Middle frontal gyrus (tissue), 1 donor: Measurements from ENCODE around the gene SYDE2.
"Not testable (repeated sequence)": the region's sequence is repeated elsewhere in the genome, so short reads cannot be mapped to it uniquely, and the experiment has no call there.

Experiments used
- DNase-seq: peaks from one replicate; pipeline ENCODE4 v3.0.0-alpha.2; 2015; ENCODE audit warnings: low spot score; ENCODE audit errors: extremely low spot score

Gene SYDE2

DNA sequence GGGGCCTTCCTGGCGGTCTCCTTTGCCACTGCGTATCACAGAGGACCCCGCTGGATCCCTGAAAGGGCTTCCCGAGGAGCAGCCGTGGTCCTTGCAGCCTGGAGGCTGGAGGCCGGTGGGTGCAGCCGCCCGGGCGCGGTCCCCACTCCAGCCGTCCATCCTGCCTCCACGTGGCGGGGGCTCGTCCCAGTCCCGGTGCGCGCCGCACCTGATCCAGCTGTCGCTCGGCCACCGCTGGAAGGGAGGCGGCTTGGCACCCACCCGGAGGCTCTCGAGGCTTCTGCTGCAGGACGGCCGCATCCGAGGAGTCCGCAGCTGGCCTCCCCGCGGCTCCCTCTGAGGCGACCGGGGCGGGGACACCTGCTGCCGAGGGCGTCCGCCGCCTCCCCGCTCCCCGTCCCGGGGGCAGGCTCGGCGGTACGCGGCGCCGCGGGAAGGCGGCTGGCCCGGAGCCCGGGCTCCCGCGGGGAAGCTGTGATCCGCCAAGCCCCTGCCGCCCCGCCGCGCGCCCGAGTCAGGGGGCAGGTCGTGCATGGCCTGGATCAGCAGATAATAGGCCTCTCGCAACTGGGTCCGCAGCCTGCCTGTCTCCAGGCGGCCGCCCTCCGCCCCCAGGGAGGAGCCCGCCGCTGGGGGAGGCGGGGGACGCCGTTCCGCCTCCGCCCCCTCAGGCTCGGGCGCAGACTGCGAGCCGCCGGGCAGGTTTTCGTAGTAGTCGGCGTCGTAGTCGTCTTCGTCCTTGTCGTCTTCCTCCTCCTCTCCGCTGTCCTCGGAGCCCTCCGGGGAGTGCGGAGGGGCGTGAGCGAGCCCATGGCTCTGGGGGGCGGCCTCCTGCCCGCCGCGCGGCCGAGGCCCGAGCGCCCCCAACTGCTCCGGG lies at the start of gene SYDE2:
Gene SYDE2, minus strand, starts transcription at position 554 of the 877 bp plus-strand sequence. Its CDS starts 20 bp downstream, at position 534.
- DNase-seq = no peak

- DNase-seq = not testable (repeated sequence)
These were observed 48.2 kb upstream of the SYDE2 start for GRCh38 chr1:85249042-85249441.

DNA sequence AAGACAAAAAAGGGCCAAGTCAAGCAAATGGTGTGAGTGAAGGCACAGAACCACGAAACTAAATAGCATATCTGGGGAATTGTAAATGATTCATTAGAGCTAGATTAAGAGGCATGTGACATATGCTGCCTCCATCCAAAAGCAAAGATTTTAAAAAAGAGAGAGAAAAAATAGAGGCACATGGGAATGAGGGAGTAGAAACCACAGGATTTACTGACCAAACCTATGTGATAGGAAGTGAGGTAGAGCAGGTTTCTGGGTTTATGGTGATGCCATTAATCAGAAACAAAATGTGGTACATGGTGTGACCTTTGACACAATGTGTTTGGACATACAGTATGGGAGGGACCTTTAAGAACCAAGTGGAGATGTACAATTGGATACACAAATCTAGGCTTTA lies 45.1 kb upstream of the SYDE2 start:
- no peak for DNase-seq

- DNase-seq = no peak
These were observed 44.6 kb upstream of the SYDE2 start for GRCh38 chr1:85245456-85245855.

DNA sequence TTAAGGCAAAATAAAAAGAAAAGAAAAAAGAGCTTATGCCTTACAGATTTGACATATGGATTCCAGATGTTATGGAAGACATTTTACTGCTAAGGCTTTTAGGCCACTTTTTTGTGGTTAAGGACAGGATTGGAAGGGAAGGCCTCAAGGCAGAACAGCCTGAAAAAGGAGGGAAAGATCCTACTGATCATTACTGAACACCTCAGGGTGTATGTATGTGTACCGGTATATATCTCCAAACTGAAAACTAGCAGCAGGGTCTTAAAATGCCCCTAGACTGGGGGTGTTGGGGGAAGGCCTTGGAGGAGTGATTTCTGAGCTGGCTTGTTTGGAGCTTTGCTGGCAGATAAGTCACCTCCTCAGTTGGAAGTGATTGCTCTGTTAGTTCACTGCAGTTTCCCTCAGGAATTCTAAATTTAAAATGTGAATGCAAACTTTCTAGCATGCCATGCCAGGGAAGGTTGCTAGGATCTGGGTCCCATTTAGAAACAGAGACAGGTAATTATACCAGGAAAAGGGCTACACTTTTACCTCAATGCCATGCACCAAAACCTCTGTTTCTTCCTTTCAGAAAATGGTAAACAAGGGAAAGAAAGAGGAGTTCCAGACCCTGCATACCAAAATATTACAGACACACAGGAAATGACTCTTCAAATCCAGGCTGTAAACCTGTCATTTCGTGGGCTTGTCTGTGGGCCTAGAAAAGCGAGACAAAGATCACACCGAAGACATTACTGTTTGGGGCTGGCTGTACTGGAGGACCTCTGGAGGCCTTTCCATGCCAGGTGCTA lies 43.6 kb upstream of the SYDE2 start:
- DNase-seq = no peak

DNA sequence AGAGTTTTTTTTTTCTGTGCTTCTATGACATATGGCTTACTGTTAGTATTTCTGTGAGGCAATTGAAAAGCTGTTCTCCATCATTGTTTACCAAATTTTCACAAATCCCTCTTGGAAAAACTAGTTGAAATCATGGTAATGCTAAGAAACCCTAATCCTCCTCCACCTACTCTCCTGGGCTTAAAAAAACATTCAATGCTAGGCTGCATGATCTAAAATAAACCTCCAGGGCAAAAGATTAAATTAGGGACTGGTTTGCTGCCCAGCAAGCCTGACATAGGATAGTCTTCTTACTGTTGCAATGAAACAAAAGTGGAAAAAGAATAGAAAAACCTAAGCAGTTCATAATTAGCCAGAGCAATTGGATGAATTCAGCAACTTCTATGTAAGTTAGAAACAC lies 42.6 kb upstream of the SYDE2 start:
- DNase-seq = no peak

- DNase-seq = no peak
These were observed 39.8 kb upstream of the SYDE2 start for GRCh38 chr1:85240643-85241042.

GRCh38 chr1:85240174-85240601 lies 39.4 kb upstream of the SYDE2 start:
- no peak for DNase-seq

DNA sequence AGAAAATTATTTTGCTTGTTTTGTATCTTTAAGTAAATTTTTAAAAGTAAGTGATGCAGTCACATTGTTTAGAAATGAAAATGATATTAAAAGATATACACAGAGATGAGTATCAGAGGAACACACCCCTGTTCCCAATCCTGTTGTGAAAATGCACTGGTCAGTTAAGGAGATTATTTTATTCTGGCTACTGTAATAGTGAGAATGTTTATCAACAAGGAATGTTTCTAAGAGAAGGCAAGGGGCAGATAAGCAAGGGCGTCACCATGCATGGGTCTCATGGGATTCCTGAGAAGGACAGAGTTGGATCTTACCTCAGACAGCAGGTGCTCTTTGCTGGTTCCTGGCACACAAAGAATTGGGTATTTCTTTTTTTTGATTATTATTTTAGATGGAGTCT lies 36.8 kb upstream of the SYDE2 start:
- DNase-seq = no peak

- DNase-seq = no peak
These were observed 29.6 kb upstream of the SYDE2 start for GRCh38 chr1:85230305-85230977.

DNA sequence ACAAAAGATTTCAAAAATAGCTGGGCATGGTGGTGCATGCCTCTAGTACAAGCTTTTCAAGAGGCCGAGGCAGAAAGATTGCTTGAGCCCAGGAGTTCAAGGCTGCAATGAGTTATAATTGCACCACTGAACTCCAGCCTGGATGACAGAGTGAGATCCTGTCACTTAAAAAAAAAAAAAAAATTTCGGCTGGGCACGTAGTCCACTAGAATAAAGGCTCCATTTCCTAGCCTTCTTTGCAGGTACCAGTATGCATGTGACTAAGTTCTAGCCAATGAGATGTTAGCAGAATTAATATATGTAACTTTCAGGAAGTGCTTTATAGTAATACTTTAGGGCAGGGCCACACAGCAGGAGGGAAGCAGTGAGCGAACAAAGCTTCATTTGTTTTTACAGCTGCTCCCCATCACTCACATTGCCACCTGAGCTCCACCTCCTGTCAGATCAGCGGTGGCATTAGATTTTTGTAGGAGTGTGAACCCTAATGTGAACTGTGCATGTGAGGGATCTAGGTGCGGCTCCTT lies 28.8 kb upstream of the SYDE2 start:
- DNase-seq = no peak

- no peak for DNase-seq
These were observed 28.2 kb upstream of the SYDE2 start for GRCh38 chr1:85228972-85229371.

GRCh38 chr1:85225624-85226380 lies 25.0 kb upstream of the SYDE2 start:
- no peak for DNase-seq

- DNase-seq = no peak
These were observed 24.2 kb upstream of the SYDE2 start for GRCh38 chr1:85224734-85225623.

- no peak for DNase-seq
These were observed 23.5 kb upstream of the SYDE2 start for GRCh38 chr1:85224295-85224694.

DNA sequence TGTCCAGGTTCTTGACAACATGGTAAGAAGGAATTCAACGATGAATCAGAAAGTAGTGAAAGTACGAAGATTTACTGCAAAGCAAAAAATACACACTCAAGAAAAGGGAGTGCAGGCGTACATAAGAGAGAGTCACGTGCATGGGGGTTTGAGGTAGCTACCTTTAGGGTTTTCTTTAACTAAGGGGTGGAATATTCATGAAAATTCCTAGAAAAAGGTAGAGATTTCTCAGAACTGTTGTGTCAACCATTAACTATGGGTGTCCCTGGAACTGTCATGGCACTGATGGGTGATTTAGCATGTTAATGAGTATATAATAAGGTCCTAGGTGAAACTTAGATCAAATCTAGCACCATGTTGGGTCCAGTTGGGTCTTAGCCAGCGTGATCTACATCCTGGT lies 22.5 kb upstream of the SYDE2 start:
- DNase-seq = no peak

DNA sequence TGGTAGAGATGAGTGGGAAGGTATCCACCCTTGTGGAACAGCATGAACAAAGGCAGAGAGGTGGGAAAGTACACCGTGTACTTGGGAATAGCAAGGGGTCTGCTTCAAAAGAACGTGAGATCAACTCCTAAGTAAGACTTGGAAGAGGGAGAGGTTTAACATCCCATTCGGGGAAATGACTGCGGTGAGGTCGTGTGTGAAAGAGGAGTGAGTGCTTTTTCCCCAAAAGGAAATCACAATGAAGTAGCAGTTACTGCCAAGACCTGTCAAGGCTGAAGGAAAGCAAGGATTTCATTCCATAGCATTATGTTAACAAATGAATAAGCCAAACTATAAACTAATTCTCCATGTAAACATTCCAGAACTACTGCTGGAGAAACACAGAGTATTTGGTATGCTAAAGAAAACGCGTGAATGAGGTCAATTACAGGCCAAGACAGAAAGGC lies 20.0 kb upstream of the SYDE2 start:
- no peak for DNase-seq

DNA sequence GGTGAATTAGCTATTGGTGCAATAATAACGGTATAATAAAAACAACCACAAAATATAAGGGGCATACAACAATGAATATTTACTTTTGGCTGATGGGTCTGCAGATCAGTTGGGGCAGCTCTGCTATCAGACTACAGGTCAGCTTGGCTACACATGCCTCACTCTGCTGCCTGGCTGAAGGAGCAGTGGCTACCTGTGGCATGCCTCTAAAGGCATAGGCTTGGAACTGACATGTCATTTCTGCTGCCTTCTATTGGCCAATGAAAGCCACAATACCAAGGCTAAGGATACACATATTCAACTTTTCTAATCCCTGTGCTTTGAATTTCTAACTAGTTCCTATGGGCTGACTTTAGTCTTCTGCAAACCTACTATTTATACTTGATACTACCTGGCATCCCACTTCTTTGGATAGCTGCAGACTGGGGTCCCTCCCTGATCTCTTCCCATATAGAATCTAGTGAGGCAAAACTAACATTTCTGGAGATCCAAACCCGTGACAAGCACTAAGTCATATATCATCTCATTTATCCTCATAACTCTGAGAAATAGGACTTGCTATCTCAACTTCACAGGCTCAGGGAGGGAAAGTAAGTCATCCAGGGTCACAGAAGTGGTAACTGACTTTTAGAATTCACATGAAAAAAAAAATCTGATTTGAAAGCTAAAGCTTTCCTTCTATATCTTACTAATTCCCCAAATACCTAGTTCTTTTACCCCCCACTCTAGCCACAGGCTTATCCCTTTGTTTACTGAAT lies 19.2 kb upstream of the SYDE2 start:
- DNase-seq = no peak

GRCh38 chr1:85216697-85217096 lies 15.9 kb upstream of the SYDE2 start:
- DNase-seq = no peak
